Islet precursor cell (in vitro differentiated cells): Measurements from ENCODE around the gene RPL29.

Experiments
- DNase-seq: peaks from one replicate; pipeline ENCODE4 v3.0.0-alpha.2; 2018

The RPL29 gene

GRCh38 chr3:52024765-52025452, 29.2 kb upstream of the RPL29 start:
- DNase-seq = no peak

- DNase-seq = no peak
These were observed 28.4 kb upstream of the RPL29 start for GRCh38 chr3:52023860-52024764.

- DNase-seq = no peak
These were observed 27.5 kb upstream of the RPL29 start for GRCh38 chr3:52023101-52023770.

GRCh38 chr3:52022323-52023100, 26.8 kb upstream of the RPL29 start:
- DNase-seq = no peak

GRCh38 chr3:52021489-52022268, 26.0 kb upstream of the RPL29 start:
- no peak for DNase-seq

GRCh38 chr3:52020796-52021195, 25.1 kb upstream of the RPL29 start:
- no peak for DNase-seq

GRCh38 chr3:52019352-52020080, 23.8 kb upstream of the RPL29 start:
- DNase-seq = no peak

- no peak for DNase-seq
These were observed 22.8 kb upstream of the RPL29 start for GRCh38 chr3:52018319-52019000.

GRCh38 chr3:52017586-52017985, 21.9 kb upstream of the RPL29 start:
- DNase-seq = no peak

GRCh38 chr3:52015438-52016228, 19.9 kb upstream of the RPL29 start:
- no peak for DNase-seq

- no peak for DNase-seq
These were observed 18.9 kb upstream of the RPL29 start for GRCh38 chr3:52014613-52015012.

GRCh38 chr3:52013802-52014598, 18.3 kb upstream of the RPL29 start:
- no peak for DNase-seq

GRCh38 chr3:52012699-52013098, 17.0 kb upstream of the RPL29 start:
- DNase-seq = no peak

- DNase-seq = no peak
These were observed 14.7 kb upstream of the RPL29 start for GRCh38 chr3:52010431-52010830.

- DNase-seq = no peak
These were observed 11.6 kb upstream of the RPL29 start for GRCh38 chr3:52007291-52007690.

- no peak for DNase-seq
These were observed 11.1 kb upstream of the RPL29 start for GRCh38 chr3:52006820-52007133.

GRCh38 chr3:52006017-52006819, 10.5 kb upstream of the RPL29 start:
- DNase-seq = no peak

GRCh38 chr3:52005571-52005986, 9.9 kb upstream of the RPL29 start:
- DNase-seq = peak; percentile 82
